HS-27A (cell line): ENCODE data around the gene RNF146.
A peak's percentile ranks its signal among the peaks of the same experiment; 100 is the strongest.
"Not testable (repeated sequence)": the region's sequence is repeated elsewhere in the genome, so short reads cannot be mapped to it uniquely, and the experiment has no call there.

Experiments used
- DNase-seq: peaks from one replicate; pipeline ENCODE4 v3.0.0-alpha.2; 2012; ENCODE audit warnings: low read depth, missing footprints

RNF146 gene

DNA sequence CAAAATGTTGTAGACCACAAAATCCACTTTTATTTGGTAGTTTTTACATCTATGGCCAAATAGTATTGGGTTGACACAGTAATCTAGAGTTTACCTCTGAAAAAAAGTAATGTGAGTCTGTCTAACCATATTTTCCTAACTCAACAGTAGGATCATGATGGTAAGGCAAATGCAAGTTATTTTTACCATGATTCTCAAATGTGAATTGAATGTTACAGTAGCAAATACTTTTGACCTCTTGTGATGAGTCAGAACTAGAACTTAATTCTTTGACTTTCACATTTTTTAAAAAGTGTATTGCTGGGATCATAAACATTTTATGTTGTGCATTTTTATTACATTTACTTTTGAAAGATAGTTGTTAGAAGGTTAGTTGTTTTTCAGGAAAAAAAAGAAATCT, 22.0 kb downstream of the RNF146 start:
- DNase-seq: no peak

GRCh38 chr6:127289934-127290333, 23.3 kb downstream of the RNF146 start:
- no peak for DNase-seq

DNA sequence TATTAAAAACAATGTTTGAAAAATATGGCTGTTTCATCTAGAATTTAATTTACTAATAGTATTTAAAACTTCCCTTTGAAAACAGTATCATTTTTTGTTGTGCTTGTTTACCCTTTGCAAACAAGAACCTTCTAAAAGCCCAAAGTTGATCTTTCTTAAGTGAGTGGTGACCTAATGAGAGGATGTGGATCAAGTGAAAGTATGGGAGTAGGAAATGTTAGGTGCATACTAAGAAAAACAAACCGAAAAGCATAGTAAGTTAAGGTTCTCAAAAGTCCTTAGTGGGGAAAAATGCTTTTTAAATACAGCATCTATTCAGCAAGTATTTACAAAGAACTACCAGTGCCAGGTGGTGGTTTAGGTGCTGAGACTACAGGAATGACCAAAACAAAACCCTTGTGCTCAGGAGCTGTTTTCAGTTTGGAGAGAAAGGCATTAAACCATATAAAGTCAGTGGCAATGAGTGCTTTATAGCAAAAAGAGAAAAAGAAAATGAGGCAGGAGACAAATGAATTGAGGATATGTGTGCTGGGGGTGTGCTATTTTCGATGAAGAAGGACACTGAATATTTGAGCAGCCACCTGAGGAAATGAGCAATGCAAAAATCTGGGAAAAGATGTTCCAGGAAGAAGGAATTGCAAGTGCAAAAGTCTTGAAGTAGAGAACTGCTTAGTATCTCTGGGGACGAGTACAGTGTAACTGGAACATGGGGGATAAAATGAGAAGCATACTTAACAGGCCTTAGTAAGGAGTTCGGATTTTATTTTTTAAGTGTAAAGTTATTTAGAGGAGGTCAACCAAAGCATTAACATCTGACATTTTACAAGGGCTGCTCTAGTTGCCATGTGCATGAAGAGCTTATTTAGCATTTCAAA, 24.0 kb downstream of the RNF146 start:
- no peak for DNase-seq

DNA sequence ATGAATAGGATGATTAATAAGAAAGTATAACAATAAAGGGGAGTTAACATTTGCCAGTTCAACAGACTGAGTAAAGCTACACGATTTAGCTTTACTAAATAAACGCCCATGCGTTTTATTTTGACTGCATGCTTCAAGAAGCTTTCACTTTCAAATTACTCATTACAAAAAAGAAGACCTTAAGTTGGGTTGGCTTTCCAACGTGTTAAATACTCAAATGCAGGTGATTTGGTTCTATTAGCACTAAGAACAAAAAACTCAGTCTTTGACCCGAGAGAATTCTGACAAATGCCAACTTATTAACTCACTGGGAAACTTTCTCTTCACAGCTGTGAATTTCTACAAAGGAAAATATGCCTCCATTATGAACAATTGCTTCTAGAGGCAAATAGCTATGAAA, 24.8 kb downstream of the RNF146 start:
- no peak for DNase-seq

- no peak for DNase-seq
Measured at GRCh38 chr6:127297502-127298070, 30.9 kb downstream of the RNF146 start.

DNA sequence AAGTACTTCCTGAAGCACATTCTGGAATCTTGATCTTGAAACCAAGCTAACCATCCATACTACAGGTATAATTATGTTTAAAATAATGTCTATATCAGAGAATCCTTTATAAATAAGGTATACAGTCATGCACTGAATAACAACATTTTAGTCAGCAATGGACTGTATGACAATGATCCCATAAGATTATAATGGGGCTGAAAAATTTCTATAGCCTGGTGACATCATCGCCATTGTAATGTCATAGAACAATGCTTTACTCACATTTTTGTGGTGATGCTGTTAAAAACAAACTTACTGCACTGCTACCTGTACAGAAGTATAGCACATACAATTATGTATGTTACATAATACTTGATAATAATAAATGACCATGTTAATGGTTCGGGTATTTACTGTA, 31.8 kb downstream of the RNF146 start:
- no peak for DNase-seq

DNA sequence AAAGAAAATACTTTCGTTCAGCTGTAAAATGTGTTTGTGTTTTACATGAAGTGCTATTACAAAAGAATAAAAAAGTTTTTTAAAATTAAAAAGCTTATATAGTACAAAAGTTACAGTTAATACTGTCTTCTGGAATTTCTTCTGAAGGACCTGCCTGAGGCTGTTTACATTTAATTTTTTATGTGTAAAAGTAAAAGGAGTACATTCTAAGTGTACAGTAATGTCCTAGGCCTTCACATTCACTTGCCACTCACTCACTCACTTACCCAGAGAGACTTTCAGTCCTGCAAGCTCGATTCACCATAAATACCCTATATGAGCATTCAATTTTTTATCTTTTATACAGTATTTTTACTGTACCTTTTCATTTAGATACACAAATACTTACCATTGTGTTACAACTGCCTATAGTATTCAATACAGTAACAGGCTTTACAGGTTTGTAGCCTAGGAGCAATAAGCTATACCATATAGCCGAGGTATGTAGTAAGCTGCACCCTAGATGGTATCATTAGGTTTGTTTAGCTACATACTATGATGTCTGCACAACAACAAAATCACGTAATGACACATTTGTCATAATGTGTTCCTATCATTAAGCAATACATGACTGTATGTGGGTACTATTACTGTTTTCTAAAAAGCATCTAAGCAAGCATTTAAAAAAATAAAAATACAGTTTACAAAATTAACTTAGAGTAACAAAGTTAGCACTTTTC, 33.0 kb downstream of the RNF146 start:
- no peak for DNase-seq

- peak; percentile 41 for DNase-seq
Measured at GRCh38 chr6:127300411-127300810, 33.7 kb downstream of the RNF146 start.

GRCh38 chr6:127301199-127301700, 34.6 kb downstream of the RNF146 start:
- no peak for DNase-seq

DNA sequence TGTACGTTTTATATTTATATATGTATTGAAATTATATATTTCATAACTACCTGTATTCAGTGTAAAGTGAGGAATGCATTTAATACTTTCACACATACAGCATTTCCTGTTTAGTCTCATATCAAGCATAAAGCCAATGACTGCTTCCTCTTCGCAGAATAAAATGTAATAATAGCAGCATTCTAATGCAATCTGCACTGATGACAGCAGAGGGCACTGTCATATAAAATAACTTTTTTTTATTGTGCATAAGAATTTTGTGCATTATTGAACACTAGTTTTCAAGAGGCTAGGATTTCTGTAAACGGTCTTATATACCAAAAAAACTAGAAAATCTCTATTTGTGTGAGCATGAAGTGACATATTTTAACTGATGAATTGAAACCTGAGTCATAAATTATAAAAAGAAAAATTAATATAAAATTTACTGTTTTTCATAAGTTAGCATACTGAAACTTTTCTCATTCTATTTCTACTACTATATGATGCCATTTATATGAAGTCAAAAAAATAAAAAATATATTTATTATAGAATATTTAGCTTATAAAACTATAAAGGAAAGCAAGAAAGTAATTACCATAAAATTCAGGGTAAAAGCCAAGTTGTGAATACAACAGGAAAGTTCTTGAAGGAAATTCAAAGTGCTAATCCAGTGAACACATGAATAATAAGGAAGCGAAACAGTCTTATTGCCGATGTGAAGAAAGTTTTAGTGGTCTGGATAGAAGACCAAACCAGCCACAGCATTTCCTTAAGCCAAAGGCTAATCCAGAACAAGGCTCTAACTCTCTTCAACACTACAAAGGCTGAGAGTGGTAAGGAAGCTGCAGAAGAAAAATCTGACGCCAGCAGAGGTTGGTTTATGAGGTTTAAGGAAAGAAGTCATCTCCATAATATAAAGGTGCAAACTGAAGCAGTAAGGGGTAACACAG, 36.3 kb downstream of the RNF146 start:
- DNase-seq: peak; percentile 24

- no peak for DNase-seq
Measured at GRCh38 chr6:127303917-127304316, 37.3 kb downstream of the RNF146 start.

GRCh38 chr6:127305741-127306140, 39.1 kb downstream of the RNF146 start:
- DNase-seq: no peak

GRCh38 chr6:127317388-127318128, 50.9 kb downstream of the RNF146 start:
- DNase-seq: no peak

DNA sequence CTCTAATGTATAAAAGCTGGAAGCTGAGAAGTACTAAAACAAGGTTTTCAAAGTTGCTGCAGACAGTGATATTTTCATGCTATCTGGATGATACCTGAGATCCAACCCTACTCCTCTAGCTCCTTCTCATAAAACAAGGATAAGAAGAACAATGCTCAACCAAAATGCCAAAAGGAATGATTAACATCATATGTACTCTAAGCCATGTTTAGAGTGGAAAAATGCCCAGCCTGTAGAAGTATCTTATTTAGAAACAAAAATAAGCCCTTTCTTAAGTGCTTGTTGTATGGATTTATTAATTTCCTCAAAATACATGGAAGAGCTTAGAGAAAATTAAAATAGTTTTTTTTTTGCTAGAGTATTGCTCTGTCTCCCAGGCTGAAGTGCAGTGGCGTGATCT, 53.0 kb downstream of the RNF146 start:
- no peak for DNase-seq

- DNase-seq: no peak
Measured at GRCh38 chr6:127328043-127328609, 61.5 kb downstream of the RNF146 start.

- DNase-seq: not testable (repeated sequence)
Measured at GRCh38 chr6:127331256-127331655, 64.6 kb downstream of the RNF146 start.

- DNase-seq: no peak
Measured at GRCh38 chr6:127332383-127332961, 65.8 kb downstream of the RNF146 start.
